Measurements from ENCODE around the gene ADCY10. TPM values are rescaled to one million over a fixed set of nuclear protein-coding genes. Genes with fewer than 3 reads are reported as not detected.

Gene ADCY10
- total and polyA plus RNA-seq, 2 donors (not counting 3 experiments of a cell fraction or from before 2014, with no cell fraction given) = not detected

DNA sequence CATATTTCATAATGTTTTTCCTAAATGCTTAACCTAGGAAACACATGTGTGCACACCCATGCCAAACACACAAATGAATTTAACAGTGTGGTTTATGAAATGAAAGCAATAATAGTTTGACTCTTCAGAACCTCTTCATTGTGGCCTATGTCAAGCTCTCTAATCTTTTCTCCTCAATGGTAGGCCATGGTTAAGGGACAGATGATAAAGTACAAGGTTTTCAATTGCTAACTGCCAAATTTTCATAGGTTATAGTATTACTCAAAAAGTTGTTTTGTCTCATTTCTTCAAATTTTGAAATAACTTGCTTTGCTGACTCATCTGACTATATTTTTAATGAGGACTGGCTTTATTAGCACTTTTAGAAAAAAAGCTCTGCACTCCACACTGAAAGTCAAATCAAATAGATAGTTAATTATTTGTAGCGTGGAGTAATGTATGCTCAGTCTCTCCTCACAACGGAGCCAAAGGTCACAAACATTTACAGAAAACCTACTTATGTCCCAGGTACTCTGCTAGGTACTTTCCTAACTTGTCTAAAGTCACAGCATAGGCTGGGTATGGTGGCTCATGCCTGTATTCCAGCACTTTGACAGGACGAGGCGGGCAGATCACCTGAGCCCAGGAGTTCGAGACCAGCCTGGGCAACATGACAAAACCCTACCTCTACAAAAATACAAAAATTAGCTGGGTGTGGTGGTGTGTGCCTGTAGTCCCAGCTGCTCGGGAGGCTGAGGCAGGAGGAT, 3.0 kb upstream of the ADCY10 start:
- no peak overlapping the region for H2AFZ ChIP-seq (ENCODE audit: low read depth, low read length)
- no TSS peak for BruUV-seq (replicated peaks)
- H3K36me3 ChIP-seq (ENCODE audit: control insufficient read depth in 2 of 2, extremely low read depth in 1 of 2, insufficient read depth in 2 of 2, low read length in 2 of 2) = no peaks in the 10 kb centered on the region
- H3K9ac ChIP-seq (replicated peaks; ENCODE audit: extremely low read depth, insufficient read depth, low read length) = no peak overlapping the region
- H3K9me1 ChIP-seq (replicated peaks; ENCODE audit: control insufficient read depth, extremely low read depth, insufficient read depth, low read length) = no peaks in the 10 kb centered on the region
- H4K20me1 ChIP-seq (replicated peaks; ENCODE audit: control insufficient read depth, extremely low read depth, insufficient read depth, low read length) = no peaks in the 10 kb centered on the region
- H3K4me1 ChIP-seq (ENCODE audit: control insufficient read depth, extremely low read depth, insufficient read depth, low read length) = no peaks in the 10 kb centered on the region
- H3K27ac ChIP-seq (ENCODE audit: insufficient read depth, low read depth, low read length) = no peak overlapping the region
- intact Hi-C loops (cut with micrococcal nuclease) (no loop called here), dilution Hi-C loops (cut with MboI; ENCODE audit: extremely low pct_ligation_motif_present, low sequenced_read_pairs) (no loop called here)
- H3K79me2 ChIP-seq (ENCODE audit: control insufficient read depth, insufficient read depth, low read length) = no peaks in the 10 kb centered on the region
- TF ChIP-seq, protein P1, sequence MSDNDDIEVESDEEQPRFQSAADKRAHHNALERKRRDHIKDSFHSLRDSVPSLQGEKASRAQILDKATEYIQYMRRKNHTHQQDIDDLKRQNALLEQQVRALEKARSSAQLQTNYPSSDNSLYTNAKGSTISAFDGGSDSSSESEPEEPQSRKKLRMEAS (IDR thresholded peaks at IDR 0.05; ENCODE audit: insufficient read depth, insufficient read length) = no peak
- no peak for TF ChIP-seq POLR2AphosphoS5 (IDR thresholded peaks at IDR 0.05; ENCODE audit: insufficient read depth, low read depth, low read length)
- no peak for TF ChIP-seq POLR2A (IDR thresholded peaks at IDR 0.05; ENCODE audit: low read depth, low read length)
- no peak for TF ChIP-seq MYC (IDR thresholded peaks at IDR 0.05; ENCODE audit: low read depth, low read length)
- no peak for TF ChIP-seq CTCF (IDR thresholded peaks at IDR 0.05; ENCODE audit: extremely low read depth in 1 of 2, insufficient read depth in 1 of 2, low read depth in 1 of 2, low read length in 2 of 2)
- TF ChIP-seq GATA2 (IDR thresholded peaks at IDR 0.05; ENCODE audit: insufficient read depth, insufficient read length, low read depth, low read length) = no peak
- no peak for TF ChIP-seq FOS (IDR thresholded peaks at IDR 0.05; ENCODE audit: borderline replicate concordance, insufficient read depth, low read length)
- no peak for TF ChIP-seq EZH2 (IDR thresholded peaks at IDR 0.05; ENCODE audit: borderline replicate concordance, low read depth, low read length, severe bottlenecking)
- TF ChIP-seq JUN (IDR thresholded peaks at IDR 0.05; ENCODE audit: borderline replicate concordance, insufficient read depth, insufficient read length, low read depth) = no peak
- DNase-seq (ENCODE audit: low read depth, low spot score) = no peak
- no peak for FAIRE-seq
- H3K4me2 ChIP-seq (ENCODE audit: insufficient read depth, low read length) = no peak overlapping the region
- POLR2A ChIA-PET = no interaction called here
- no peaks in the 10 kb centered on the region for H3K9me3 ChIP-seq (replicated peaks; ENCODE audit: control insufficient read depth, insufficient read depth, low read length)
- H3K27me3 ChIP-seq (ENCODE audit: control insufficient read depth in 2 of 2, insufficient read depth in 2 of 2, low read length in 2 of 2) = no peaks in the 10 kb centered on the region
- CTCF ChIA-PET = interaction anchor here (2.0 kb wide), 1 partner anchor 14 kb away, joined by 4 read pairs; no protein-coding TSS in a partner anchor
- H3K4me3 ChIP-seq (replicated peaks in 1 of 3; ENCODE audit: insufficient read depth in 1 of 3, low read depth in 1 of 3, low read length in 3 of 3) = no peak overlapping the region
